Loucy (cell line): ENCODE data around the gene KCNQ5.

Experiments used
- H2AFZ ChIP-seq: fragments of 200-600 bp; sonication (generic); 2 replicates; pipeline ENCODE4 v1.6.0; 2016; ENCODE audit warnings: antibody characterized with exemption, mild to moderate bottlenecking, low read length, moderate library complexity
- H3F3A ChIP-seq: fragments of 200-600 bp; 2 replicates; pipeline ENCODE4 v1.6.0; 2016; ENCODE audit warnings: antibody characterized with exemption, low read depth, mild to moderate bottlenecking
- H3K27me3 ChIP-seq: fragments of 200-600 bp; sonication (generic); 2 replicates; pipeline ENCODE4 v1.6.1; 2014; ENCODE audit warnings: low read length, mild to moderate bottlenecking; ENCODE audit not compliant: insufficient read depth, poor library complexity, severe bottlenecking
- H3K36me3 ChIP-seq: fragments of 200-600 bp; sonication (generic); 2 replicates; pipeline ENCODE4 v1.6.1; 2016; ENCODE audit warnings: low read length; ENCODE audit not compliant: insufficient read depth
- H3K4me1 ChIP-seq: fragments of 200-600 bp; sonication (generic); 2 replicates; pipeline ENCODE4 v1.5.1; 2014; ENCODE audit warnings: low read length, mild to moderate bottlenecking; ENCODE audit not compliant: insufficient read depth, poor library complexity, severe bottlenecking
- H3K4me2 ChIP-seq: fragments of 200-600 bp; sonication (generic); 2 replicates; pipeline ENCODE4 v1.6.0; 2014; ENCODE audit warnings: antibody characterized with exemption, low read length, low read depth, mild to moderate bottlenecking; ENCODE audit not compliant: poor library complexity, severe bottlenecking
- H3K4me3 ChIP-seq: fragments of 200-600 bp; sonication (generic); 2 replicates; pipeline ENCODE4 v1.5.1; 2014; ENCODE audit warnings: low read length, mild to moderate bottlenecking, mixed read lengths; ENCODE audit not compliant: poor library complexity, severe bottlenecking
- H3K79me2 ChIP-seq: fragments of 200-600 bp; sonication (generic); 2 replicates; pipeline ENCODE4 v1.6.1; 2014; ENCODE audit warnings: low read length; ENCODE audit not compliant: insufficient read depth
- H3K9ac ChIP-seq: fragments of 200-600 bp; sonication (generic); 2 replicates; pipeline ENCODE4 v1.6.0; 2014; ENCODE audit warnings: mild to moderate bottlenecking, low read depth, low read length, moderate library complexity; ENCODE audit not compliant: poor library complexity, severe bottlenecking
- H3K9me2 ChIP-seq: fragments of 200-600 bp; sonication (generic); replicated peaks from 2 replicates; pipeline ENCODE4 v1.6.1; 2016; ENCODE audit warnings: low read depth, low read length, mixed read lengths
- H3K9me3 ChIP-seq: fragments of 200-600 bp; sonication (generic); 2 replicates; pipeline ENCODE4 v1.6.1; 2014; ENCODE audit warnings: mild to moderate bottlenecking, antibody characterized with exemption, low read length, low read depth; ENCODE audit not compliant: insufficient read depth
- H4K20me1 ChIP-seq: fragments of 200-600 bp; sonication (generic); 2 replicates; pipeline ENCODE4 v1.6.0; 2014; ENCODE audit warnings: antibody characterized with exemption, low read length, mild to moderate bottlenecking; ENCODE audit not compliant: insufficient read depth, poor library complexity, severe bottlenecking
- EZH2phosphoT487 ChIP-seq: fragments of 200-600 bp; IDR thresholded peaks from 2 replicates; pipeline ENCODE4 v1.6.1; 2018; ENCODE audit warnings: antibody characterized with exemption, mild to moderate bottlenecking, moderate library complexity, borderline replicate concordance
- TF ChIP-seq, protein P1 (sequence below): fragments of 200-600 bp; sonication (generic); conservative IDR thresholded peaks from 2 replicates; pipeline ENCODE4 v1.5.1; 2014; ENCODE audit warnings: mild to moderate bottlenecking, antibody characterized with exemption, low read length

KCNQ5 gene

DNA sequence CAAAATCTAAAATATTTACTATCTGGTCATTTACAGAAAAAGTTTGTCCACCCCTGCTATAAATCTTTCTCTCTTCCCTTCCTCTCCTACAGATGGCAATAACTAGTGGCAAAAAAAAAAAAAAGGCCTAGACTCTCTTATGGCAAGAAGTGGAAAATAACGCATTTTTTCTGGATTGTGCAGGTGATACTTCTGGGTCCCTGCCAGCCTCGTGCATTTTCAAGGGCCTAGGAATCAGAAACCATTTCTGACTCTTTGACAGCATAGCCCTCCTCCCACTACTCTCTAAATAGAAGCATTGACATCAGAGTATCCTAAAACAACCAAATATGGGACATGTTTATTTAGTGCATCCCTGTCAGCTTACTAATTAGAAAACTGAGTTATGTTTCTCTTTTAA is 352.4 kb downstream of the KCNQ5 start:
- H3K4me1 ChIP-seq: no peaks in the 10 kb centered on the region
- H3F3A ChIP-seq: no peaks in the 10 kb centered on the region
- no peak overlapping the region for H3K4me3 ChIP-seq
- H2AFZ ChIP-seq: no peak overlapping the region
- TF ChIP-seq, protein P1, sequence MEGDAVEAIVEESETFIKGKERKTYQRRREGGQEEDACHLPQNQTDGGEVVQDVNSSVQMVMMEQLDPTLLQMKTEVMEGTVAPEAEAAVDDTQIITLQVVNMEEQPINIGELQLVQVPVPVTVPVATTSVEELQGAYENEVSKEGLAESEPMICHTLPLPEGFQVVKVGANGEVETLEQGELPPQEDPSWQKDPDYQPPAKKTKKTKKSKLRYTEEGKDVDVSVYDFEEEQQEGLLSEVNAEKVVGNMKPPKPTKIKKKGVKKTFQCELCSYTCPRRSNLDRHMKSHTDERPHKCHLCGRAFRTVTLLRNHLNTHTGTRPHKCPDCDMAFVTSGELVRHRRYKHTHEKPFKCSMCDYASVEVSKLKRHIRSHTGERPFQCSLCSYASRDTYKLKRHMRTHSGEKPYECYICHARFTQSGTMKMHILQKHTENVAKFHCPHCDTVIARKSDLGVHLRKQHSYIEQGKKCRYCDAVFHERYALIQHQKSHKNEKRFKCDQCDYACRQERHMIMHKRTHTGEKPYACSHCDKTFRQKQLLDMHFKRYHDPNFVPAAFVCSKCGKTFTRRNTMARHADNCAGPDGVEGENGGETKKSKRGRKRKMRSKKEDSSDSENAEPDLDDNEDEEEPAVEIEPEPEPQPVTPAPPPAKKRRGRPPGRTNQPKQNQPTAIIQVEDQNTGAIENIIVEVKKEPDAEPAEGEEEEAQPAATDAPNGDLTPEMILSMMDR: no peak
- no peak for TF ChIP-seq EZH2phosphoT487
- H3K9me2 ChIP-seq: no peaks in the 10 kb centered on the region
- no peak overlapping the region for H3K4me2 ChIP-seq
- H3K27me3 ChIP-seq: no peaks in the 10 kb centered on the region
- H3K9me3 ChIP-seq: no peaks in the 10 kb centered on the region
- no peaks in the 10 kb centered on the region for H3K79me2 ChIP-seq
- no peak overlapping the region for H3K9ac ChIP-seq
- H3K36me3 ChIP-seq: no peaks in the 10 kb centered on the region
- H4K20me1 ChIP-seq: no peaks in the 10 kb centered on the region

DNA sequence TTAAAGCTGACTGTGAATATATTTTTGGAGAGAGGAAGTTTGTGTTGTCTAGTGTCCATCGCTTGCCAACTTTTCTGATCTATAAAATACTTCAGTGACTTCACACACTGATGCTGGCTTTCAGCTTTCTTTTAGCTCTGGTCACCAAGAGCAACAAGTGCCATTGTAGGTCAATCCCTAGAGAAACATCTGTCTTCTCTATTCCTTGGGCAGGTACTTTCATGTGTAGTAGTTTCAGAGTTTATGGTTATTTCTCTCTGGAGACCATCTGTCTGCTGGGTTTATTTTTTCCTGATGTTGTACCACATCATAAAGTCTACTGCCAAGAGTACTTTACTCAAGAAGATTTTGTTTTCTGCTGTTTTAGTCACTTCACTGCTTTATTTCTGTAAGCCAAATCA is 353.5 kb downstream of the KCNQ5 start:
- no peak overlapping the region for H3K9ac ChIP-seq
- no peaks in the 10 kb centered on the region for H4K20me1 ChIP-seq
- H3K4me1 ChIP-seq: no peaks in the 10 kb centered on the region
- no peaks in the 10 kb centered on the region for H3K9me3 ChIP-seq
- H3F3A ChIP-seq: no peaks in the 10 kb centered on the region
- TF ChIP-seq, protein P1: no peak
- TF ChIP-seq EZH2phosphoT487: no peak
- no peaks in the 10 kb centered on the region for H3K36me3 ChIP-seq
- no peaks in the 10 kb centered on the region for H3K9me2 ChIP-seq
- H3K4me2 ChIP-seq: no peak overlapping the region
- no peaks in the 10 kb centered on the region for H3K79me2 ChIP-seq
- H3K4me3 ChIP-seq: no peak overlapping the region
- no peak overlapping the region for H2AFZ ChIP-seq
- H3K27me3 ChIP-seq: no peaks in the 10 kb centered on the region

DNA sequence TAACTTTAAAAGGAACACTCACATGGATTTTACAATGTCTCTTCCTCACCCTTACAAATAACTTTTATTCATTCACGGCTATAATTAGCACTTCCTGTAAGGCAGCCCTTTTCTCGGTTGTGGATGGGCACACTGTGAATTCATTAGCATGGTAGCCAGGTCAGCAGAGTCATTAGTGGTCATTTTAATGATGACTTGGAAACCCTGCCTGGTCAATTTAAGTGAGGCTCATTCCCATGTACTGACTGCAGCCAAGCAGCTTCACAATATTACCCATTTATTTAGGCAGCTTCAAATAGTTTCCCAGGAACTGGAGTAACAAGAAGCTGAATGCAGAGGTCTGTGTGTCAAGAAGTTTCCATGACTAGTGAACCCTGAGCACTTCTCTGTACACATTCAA is 354.6 kb downstream of the KCNQ5 start:
- no peaks in the 10 kb centered on the region for H3K36me3 ChIP-seq
- no peak overlapping the region for H2AFZ ChIP-seq
- no peak overlapping the region for H3K9ac ChIP-seq
- no peaks in the 10 kb centered on the region for H3K79me2 ChIP-seq
- no peaks in the 10 kb centered on the region for H3K9me2 ChIP-seq
- TF ChIP-seq, protein P1: no peak
- no peak for TF ChIP-seq EZH2phosphoT487
- H3K4me2 ChIP-seq: no peak overlapping the region
- H4K20me1 ChIP-seq: no peaks in the 10 kb centered on the region
- H3K4me3 ChIP-seq: no peak overlapping the region
- H3K9me3 ChIP-seq: no peaks in the 10 kb centered on the region
- H3K27me3 ChIP-seq: no peaks in the 10 kb centered on the region
- no peaks in the 10 kb centered on the region for H3K4me1 ChIP-seq
- no peaks in the 10 kb centered on the region for H3F3A ChIP-seq
